BE2C (cell line): Measurements from ENCODE around the gene KIF11.

Experiments used
- DNase-seq: peaks from one replicate; pipeline ENCODE4 v3.0.0-alpha.2; 2020
- H3K27me3 ChIP-seq: fragments of 250-450 bp; sonication (Bioruptor Pico); 2 replicates; pipeline ENCODE4 v1.5.1; 2020; ENCODE audit warnings: mild to moderate bottlenecking
- H3K36me3 ChIP-seq: fragments of 250-450 bp; sonication (Bioruptor Pico); 2 replicates; pipeline ENCODE4 v1.5.1; 2020; ENCODE audit warnings: mild to moderate bottlenecking
- H3K4me1 ChIP-seq: fragments of 250-450 bp; sonication (Bioruptor Pico); 2 replicates; pipeline ENCODE4 v1.5.1; 2020
- H3K4me3 ChIP-seq: 2 replicates; pipeline ENCODE4 v1.5.1; 2011; ENCODE audit warnings: low read depth, low read length
- H3K9me3 ChIP-seq: fragments of 250-450 bp; sonication (Bioruptor Pico); 2 replicates; pipeline ENCODE4 v1.5.1; 2020
- TF ChIP-seq, protein P1 (sequence below): IDR thresholded peaks from 2 replicates; pipeline ENCODE4 v1.5.1; 2012; ENCODE audit warnings: mild to moderate bottlenecking, low read depth, low read length

KIF11 gene

DNA sequence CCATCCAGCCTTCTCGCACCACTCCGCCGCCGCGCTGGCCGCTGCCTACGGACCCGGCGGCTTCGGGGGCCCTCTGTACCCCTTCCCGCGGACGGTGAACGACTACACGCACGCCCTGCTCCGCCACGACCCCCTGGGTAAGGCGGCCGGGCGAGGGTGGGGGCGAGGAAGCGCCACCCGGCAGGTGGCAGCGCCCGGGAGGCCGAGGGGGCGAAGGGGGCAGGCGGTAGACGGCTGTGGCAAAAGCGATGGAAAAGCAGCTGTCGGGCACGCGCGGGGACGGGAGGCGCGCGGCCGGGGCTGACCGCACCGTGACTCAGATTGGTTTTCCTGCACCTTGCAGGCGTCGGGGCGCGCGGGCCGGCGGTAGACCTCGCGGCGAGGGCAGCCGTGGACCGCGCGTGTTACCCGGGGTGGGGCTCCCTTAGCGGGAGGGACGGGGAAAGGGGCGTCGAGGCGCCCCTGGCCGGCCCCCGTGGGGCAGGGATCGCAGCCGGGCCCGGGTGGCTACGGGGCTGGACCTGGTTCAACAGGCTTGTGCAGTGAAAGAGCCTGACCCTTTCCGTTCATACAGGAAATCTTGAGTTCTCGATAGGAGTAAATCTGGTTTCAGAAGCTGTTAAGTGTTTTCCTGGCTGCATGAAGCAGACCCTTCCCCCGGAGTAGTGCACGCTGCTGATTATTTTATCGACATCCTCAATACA lies 97.4 kb downstream of the KIF11 start:
- H3K9me3 ChIP-seq = no peaks in the 10 kb centered on the region
- H3K4me3 ChIP-seq = peak overlapping the region; percentile 65
- TF ChIP-seq, protein P1, sequence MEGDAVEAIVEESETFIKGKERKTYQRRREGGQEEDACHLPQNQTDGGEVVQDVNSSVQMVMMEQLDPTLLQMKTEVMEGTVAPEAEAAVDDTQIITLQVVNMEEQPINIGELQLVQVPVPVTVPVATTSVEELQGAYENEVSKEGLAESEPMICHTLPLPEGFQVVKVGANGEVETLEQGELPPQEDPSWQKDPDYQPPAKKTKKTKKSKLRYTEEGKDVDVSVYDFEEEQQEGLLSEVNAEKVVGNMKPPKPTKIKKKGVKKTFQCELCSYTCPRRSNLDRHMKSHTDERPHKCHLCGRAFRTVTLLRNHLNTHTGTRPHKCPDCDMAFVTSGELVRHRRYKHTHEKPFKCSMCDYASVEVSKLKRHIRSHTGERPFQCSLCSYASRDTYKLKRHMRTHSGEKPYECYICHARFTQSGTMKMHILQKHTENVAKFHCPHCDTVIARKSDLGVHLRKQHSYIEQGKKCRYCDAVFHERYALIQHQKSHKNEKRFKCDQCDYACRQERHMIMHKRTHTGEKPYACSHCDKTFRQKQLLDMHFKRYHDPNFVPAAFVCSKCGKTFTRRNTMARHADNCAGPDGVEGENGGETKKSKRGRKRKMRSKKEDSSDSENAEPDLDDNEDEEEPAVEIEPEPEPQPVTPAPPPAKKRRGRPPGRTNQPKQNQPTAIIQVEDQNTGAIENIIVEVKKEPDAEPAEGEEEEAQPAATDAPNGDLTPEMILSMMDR = no peak
- DNase-seq = no peak
- no peaks in the 10 kb centered on the region for H3K27me3 ChIP-seq
- no peaks in the 10 kb centered on the region for H3K4me1 ChIP-seq
- no peaks in the 10 kb centered on the region for H3K36me3 ChIP-seq

- H3K4me3 ChIP-seq = no peak overlapping the region
- no peaks in the 10 kb centered on the region for H3K4me1 ChIP-seq
- no peaks in the 10 kb centered on the region for H3K27me3 ChIP-seq
- TF ChIP-seq, protein P1 = no peak
- no peaks in the 10 kb centered on the region for H3K9me3 ChIP-seq
- no peak for DNase-seq
- no peaks in the 10 kb centered on the region for H3K36me3 ChIP-seq
These were observed 98.1 kb downstream of the KIF11 start for GRCh38 chr10:92690915-92691590.

DNA sequence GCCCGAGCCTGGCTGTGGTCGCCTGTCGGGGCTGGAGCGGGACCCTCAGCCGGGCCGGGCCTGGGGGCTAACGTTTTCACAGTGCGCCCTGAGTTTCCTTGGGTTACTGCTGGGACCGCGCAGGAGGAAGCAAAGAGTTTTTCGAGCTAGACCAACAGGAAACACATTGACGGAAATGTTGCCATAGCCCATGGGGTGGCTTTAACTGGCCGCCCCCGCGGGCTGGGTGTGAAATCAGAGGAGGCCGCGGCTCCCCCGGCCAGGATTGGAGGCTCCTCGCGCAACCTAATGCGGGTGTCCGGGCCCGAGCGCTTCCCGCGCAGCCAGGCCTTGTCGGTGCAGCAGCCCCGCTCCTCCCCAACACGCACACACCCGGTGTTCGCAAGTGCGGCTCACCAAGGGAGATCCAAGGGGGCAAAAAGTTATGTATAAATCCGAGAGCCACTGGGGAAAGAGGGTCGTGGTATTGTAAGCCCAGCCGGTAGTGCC lies 98.7 kb downstream of the KIF11 start:
- TF ChIP-seq, protein P1 = no peak
- no peak for DNase-seq
- Histone ChIP-seq H3K4me3 (no peak overlapping the region), H3K9me3 (no peaks in the 10 kb centered on the region), H3K4me1 (no peaks in the 10 kb centered on the region), H3K27me3 (no peaks in the 10 kb centered on the region), H3K36me3 (no peaks in the 10 kb centered on the region)

GRCh38 chr10:92692080-92692671 lies 99.2 kb downstream of the KIF11 start:
- Histone ChIP-seq H3K36me3 (no peaks in the 10 kb centered on the region), H3K27me3 (no peaks in the 10 kb centered on the region), H3K4me1 (no peaks in the 10 kb centered on the region), H3K9me3 (no peaks in the 10 kb centered on the region), H3K4me3 (no peak overlapping the region)
- DNase-seq = no peak
- TF ChIP-seq, protein P1 = no peak

DNA sequence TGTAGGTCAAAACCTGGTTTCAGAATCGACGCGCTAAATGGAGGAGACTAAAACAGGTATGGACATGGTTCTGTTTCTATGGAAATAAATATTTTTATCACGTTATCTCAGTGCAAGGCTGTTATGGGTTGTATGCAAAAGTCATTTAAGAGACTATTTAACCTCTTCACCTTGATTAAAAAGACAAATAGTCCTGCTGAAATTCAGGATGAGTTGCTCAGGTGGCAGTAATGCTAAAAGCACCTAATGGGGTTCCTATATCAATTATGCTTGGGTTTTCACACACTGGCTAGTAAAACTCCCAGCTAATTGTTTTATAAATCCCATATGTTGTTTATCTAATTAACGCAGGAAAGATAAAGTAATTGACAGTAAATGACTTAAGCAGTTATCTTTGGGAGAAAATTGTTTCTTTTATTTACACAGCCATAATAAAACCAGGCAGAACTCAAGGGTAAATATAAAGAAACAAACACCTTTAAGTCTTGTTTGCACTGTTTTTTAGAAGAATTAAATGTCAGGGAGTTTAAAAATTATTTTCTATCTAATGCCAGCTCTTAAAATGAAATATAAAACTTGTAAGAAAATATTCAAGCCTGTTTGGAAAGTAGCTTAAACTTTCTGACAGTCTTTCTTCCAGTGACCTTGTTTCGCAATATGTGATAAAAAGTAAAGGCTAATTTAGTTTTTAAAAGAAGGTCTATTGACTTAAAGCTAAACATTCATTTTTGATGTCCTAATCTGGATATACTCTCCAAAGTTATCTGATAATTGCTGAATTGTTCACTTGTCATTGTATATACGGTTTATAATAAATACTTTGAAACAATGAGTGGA lies 100.0 kb downstream of the KIF11 start:
- Histone ChIP-seq H3K4me1 (no peaks in the 10 kb centered on the region), H3K9me3 (no peaks in the 10 kb centered on the region), H3K27me3 (no peaks in the 10 kb centered on the region), H3K36me3 (no peaks in the 10 kb centered on the region), H3K4me3 (no peak overlapping the region)
- TF ChIP-seq, protein P1 = no peak
- DNase-seq = no peak
